GM21390 (cell line): Measurements from ENCODE around the gene RD3L.

Experiments used
- ATAC-seq: cut with Tn5 transposase; IDR thresholded peaks from one replicate; pipeline ENCODE4 v1.9.1; 2021; ENCODE audit not compliant: unreplicated experiment

The RD3L gene

DNA sequence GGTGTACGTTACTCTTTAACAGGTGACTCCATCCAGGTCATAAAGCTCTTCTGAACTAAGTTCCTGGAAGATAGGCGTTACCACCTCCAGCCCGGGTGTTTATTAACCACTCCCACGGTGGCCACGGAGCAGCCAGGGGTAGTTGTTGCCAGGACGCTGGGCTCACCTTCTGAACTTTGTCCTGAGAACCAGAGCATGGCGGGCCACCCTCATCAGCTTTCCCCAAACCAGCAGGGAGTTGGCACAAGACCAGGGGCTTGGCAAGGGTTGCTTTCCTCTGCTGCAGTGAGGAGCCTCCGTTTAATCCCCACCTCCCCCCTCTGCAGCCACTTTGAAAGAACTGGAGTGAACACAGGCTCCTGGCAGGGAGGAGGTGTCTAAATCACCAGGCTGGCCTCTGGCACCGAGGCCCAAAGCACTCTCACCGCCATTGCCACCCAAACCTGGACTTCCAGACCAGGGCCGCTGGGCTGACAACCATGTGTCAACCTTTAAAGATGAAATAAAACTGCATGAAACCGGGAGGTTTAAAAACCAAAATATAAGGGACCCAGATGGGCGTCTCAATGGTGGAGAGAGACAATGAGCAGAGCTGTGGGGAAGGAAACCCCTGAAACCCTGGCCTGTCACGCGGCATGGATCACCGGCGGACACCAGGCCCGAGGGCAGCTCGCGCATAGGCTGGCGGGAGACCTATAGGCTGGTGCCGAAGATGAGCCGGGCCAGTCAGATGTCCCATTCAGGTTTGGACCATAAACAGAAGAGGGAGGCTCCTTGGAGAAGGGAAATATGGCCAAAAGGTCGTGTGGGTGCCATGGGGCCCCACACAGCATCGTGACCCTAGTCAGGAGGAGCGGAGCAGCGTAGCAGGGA lies 45.0 kb downstream of the RD3L start:
- no peak for ATAC-seq

DNA sequence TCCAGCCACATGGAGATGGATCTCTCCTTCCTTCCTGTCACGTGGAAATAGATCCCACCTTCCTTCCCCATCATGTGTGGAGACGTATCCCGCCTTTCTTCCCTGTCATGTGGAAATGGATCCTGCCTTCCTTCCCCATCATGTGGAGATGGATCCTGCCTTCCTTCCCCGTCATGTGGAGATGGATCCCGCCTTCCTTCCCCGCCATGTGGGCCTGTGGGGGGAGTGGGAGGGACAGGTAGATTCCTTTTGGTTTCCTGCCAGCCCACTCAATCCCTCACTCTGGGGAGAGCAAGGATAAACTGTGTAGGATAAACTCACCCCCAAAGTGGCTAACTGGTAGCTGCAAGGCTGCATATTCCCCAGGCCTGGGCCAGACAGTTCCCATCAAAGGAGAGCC lies 45.8 kb downstream of the RD3L start:
- ATAC-seq = no peak

- no peak for ATAC-seq
Observed at GRCh38 chr14:103894723-103895059, 47.6 kb downstream of the RD3L start.

DNA sequence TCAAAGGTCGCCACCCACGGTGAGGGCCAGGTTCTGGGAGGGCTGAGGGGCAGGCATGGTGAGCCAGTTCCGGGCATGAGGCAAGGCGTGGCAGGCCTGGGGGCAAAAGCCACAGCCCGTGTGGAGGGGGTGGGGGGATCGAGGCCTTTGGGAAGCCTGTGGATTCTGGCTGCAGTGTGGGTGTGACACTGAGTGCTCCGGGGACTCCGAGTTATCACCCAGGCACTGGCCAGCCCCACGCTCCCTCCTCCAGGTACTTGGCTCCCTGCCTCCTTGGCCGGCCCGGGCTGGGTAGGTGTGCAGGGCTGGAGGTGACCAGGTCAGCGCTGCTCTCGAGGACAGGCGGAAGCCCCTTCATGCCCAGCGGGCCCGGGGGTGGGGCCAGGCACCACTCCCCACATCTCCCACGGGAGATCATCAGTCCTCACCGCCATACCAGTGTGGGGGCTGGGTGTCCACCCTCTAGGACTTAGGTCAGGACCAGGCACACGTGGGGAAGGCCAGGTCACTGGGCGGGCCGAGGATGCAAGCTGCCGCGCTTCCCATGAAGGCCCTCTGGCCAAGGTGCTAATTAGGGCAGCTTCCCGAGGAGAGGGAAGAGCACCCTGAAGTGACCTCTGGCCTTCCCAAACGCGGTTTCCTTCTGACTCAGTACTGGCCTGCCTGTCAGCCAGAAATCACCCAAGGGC lies 48.2 kb downstream of the RD3L start:
- ATAC-seq = no peak

GRCh38 chr14:103892247-103892646 lies 50.1 kb downstream of the RD3L start:
- no peak for ATAC-seq

DNA sequence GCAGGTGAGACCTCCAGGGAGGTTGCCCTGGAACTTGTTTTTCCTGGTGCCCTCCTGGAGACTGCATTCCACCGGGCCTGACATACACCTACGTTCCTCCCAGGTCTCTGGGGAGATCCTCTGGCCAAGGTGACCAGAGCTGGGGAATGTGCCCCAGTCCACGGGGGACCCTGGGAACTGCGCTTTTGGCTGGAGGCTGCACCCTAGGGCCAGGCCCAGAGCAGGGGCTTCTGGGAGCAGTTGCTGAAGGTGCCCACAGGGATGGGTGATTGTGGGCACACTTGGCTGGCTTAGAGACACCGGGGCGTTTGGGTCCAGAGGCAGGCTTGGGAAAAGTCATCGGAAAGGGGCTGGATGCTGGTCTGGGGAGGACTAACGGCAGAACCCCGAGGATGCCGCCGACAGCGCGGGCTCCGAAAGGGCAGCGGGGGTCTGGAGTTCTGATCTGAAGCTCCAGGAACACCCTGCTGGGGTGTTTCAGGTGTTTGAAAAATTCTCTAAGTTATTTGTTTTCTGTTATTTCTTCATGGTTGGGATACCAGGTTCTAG lies 50.6 kb downstream of the RD3L start:
- ATAC-seq = no peak

DNA sequence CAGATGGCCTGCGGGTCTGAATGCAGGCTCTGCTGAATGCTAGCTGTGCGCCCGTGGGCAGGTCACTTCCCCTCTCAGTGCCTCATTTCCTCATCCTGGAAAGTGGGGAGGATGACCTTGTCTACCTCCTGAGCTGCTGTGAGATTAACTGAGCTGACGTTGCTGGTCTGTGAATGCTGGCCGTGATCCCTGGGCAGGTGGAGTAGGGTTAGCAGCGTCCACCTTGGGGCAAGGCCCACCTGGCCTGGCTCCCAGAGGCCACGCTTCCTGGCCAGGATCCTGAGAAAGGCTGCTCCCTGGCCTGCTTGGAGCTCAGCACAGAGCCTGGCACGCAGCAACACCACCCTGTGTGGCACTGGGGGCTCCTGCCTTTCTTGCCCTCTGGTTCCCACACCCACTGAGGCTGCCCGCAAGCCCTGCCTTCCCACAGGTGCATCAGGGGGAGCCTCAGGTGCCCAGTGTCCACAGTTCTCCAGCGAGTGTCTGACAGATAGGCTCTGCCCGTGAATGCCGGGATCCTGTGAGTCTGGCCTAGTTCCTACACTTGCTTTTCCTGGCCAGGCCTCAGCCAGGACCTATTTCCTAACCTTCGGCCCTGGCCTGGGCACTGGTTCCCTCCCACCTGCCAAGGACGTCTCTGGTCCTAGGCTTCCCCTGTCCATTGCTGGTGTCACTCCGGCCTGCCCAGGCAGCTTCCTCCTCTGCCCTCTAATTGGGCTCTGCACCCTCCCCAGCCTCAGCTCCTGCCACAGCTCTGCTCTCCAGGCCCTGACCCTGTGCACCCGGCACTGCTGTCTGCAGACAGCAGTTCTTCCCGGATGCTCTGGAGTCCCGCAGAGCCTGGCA lies 51.3 kb downstream of the RD3L start:
- no peak for ATAC-seq
